SW 1271 (cell line): Measurements from ENCODE around the gene EPHA10.

ENCODE experiments used
- DNase-seq, 2 experiments: peaks; one replicate each; lab custom pipeline; 2025; lab: John Stamatoyannopoulos, UW

EPHA10 gene

DNA sequence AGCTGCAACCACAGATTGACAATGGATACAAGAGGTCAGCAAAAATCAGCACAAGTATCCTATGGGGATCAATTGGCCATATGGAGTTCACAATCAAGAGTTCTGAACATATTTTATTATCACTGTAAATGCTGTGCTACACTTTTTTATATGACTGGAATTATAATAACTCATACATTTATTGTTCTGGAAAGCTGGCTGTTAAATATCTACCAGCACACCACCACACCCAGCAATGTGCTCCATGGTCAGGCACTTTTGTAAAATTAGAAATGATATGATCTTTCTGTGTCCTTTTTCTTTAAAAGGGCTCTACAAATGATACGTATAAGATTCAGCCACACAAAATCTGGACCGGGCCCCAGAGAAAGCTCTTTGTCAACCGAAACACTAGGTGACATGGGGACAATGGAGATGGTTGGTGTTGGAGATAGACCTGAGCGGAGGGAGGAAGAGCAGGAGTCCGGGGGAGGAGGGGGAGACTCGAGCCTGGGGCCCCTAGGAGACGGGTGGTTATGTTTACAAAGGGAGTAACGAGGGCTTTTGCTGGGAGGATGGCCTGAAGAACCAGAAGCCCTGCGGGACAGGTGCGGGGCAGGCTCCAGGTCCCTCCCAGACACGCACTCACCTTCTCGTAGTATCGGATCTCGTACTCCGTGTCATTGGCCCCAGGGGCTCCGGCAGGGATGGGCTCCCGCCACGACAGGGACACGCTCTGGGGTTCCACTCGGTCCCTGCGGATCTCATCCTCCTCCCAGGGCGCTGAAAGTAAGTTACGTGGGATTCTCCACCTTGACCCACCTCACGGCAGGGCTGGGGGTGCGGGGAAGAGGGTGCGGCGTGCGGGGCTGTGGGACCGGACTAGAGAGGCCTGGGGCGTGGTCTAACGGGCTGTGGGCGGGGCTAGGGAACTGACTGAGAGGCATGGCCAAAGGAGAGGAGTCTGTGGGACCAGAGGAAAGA is 30.0 kb downstream of the EPHA10 start:
- no peak for DNase-seq

- DNase-seq, result no peak
Measured at GRCh38 chr1:37732111-37732780, 32.7 kb downstream of the EPHA10 start.

GRCh38 chr1:37731312-37732019 is 33.5 kb downstream of the EPHA10 start:
- DNase-seq, result no peak

- DNase-seq, result no peak
Measured at GRCh38 chr1:37730376-37730775, 34.5 kb downstream of the EPHA10 start.

GRCh38 chr1:37728416-37728815 is 36.5 kb downstream of the EPHA10 start:
- DNase-seq, result no peak

- no peak for DNase-seq
Measured at GRCh38 chr1:37726751-37727585, 38.0 kb downstream of the EPHA10 start.

DNA sequence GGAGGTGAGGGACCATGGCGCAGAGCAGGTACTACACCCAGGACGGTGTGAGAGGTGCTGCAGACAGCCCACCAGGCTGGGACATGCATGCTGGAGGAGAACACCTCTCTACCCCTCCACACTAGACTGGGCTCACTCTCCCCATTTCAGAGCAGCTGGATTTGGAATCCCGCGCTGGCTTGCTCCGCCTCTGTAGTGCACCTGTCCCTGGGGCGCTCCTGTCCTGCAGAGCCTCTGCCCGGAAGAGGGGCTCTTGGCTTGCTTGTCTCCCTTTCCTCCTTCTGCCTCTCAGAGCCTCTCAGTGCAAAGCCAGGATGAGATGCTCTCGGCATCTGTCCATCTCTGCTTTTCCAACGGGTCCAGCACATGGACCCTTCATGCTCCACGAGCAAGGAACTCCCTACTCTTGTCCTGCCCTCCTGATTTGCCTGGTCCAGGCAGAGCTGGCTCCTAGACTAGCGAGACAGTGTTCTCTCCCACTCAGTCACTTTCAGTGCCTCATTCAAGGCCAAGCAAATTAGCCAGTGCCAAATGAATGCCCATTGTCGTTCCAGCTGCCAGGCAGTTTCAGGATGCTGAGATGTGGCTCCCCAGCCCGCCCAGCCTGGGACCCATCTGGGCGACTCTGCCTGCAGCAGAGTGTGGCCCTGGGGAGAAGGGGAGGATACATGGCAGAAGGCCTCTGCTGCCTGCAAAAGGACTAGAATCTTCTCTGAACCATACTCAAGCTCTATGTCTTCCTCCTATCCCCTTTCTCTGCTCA is 38.9 kb downstream of the EPHA10 start:
- no peak for DNase-seq

DNA sequence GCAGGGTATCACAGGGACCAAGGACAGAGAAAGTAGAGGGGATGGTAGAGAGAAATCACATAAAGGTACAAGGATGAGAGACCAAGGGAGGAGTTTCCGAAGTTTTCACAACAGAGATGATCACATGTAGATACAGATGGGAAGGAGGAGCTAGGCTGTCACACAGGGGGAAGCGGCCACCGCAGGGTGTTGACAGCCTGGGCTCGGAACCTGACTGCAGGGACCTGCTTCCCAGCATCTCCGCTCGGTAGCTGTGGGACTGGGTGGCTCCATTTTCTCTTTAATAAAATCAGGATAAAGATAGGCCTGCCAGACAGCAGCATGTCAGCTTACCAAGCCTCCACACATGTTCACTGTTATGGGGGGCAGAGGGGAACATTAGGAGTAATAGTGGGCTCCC is 40.3 kb downstream of the EPHA10 start:
- no peak for DNase-seq

DNA sequence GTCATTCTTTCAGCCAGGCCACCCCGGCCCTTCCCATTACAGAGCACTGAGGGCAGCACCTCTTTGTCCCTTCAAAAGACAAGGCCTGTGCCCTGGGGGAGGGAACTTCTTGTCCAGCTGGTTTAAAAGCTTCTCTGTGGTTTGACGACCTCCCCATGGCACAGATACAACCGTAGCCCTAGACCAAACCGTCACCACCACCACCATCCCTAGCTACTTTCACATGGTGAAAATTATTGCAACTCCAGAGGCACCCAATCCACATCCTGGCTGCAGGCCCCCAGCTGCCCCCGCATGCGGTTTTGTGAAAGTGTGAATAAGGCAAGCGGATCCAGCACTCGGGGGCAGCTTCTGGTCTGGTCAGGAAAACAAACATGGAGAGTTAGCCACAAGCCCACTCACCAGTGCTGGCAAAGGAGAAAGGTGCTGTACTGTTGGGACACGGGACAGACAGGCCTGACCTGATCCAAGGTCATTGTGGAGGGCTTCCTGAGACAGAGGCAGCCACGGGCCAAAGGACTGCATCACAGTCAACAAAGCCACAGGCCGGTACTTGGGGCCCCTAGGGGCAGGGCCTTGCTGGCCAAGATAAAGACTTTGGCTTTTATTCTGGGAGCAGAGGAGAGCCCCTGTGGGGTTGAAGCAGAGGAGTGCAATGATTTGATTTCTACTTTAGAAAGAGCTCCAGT is 41.4 kb downstream of the EPHA10 start:
- no peak for DNase-seq

- no peak for DNase-seq
Measured at GRCh38 chr1:37723072-37723389, 41.9 kb downstream of the EPHA10 start.

GRCh38 chr1:37722181-37723071 is 42.5 kb downstream of the EPHA10 start:
- DNase-seq, result no peak

- no peak for DNase-seq
Measured at GRCh38 chr1:37721565-37721964, 43.4 kb downstream of the EPHA10 start.

DNA sequence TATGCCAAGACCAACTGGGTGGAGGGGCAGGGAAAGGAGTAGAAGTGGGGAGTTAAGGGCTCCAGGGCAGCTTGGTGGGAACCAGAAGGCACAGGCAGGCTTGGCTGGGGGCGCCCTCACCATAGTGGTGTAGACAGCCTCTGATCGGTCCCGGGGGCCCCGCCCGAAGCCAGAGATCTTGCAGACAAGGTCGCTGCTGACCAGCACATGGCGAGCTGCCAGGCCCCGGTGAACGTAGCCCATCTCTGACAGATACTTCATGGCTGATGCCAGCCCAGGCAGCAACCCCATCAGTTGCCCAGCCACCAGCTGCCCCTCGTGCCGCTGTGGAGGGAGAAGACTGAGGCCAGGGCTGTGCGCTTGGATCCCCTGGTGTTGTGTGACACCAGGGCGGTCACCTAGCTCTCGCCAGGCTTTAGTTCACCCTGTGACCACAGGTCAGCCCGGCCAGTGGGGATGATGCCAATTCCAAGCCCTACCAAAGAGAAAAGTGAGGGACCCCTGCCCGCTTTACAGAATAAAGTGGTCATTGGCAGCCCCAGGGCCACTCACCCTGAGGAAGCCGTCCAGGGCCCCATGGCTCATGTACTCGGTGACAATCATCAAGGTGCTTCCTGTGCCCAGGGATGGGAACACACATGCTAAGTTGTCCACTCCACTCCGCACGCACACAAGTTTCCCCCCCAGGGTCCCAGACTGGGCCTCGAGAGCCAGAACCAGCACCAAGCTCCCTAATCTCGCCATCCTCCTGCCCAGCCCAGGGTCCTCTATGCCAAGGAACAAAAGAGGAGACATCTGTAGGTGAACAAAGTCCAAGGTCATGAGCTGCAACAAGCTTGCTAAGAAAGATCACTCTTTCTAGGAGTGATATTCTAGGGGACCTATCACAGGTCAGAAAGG is 44.4 kb downstream of the EPHA10 start:
- DNase-seq, result no peak

GRCh38 chr1:37719572-37720195 is 45.2 kb downstream of the EPHA10 start:
- no peak for DNase-seq

DNA sequence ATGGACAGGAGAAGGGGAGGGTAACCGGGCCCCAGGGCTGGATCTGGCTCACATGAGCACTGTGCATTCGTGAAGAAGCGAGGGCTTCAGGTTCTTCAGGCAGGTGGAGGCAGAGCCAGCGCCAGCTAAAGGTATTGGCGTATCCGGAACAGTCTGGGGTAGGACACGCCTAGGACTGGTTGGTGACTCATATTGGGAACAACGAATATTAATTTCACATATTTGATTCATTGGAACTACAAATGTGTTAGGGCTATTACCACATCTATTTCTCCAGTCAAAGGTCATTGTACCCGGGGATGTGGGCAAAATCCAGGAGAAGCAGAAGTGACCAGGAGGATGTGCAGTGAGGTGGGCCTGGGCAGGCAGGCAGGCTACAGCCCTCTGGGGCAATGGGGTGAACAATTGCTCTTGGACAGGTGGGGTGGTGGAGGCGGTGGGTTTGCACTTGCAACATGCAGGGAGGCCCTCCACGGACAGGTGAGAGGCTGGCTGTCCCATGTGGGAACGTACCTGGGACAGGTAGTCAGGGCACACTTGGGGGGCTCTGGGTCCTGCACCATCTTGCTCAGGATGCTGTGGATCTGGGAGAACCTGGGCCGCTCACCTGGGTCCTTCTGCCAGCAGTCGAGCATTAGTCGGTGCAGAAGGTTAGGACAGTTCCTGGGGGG is 45.9 kb downstream of the EPHA10 start:
- DNase-seq, result no peak

DNA sequence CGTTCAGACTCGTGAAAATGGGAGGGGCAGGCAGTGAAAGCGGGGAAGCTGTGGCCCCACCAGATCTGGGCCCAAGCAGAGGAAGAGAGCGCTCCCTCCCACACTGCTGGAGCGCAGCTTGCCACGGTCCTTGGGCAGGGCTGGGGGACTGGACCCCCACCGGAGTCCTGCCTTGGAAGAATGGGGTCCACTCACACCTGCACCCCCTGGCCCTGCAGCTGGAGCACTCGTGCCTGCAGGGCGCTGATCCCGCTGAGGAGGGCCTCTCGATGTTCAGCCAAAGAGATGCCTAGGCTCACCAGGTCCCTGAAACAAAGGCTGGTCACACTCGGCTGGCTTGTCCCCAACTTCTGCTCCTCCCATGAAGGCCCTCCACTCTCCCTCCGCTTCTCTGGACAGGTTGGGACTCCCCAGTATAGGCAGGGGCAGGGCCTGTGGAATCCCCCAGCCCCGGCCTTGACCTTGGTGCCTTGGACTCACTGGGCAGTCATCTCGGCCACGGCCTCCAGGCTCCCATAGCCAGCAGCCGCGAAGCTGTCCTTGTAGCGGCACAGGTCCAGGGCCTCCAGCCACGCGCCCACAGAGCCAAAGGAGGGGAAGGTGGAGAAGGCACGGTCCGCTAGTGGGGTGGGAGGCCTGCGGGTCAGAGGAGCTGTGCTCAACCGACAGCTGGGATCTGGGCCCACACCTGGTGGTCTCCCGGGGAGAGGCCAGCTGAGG is 46.6 kb downstream of the EPHA10 start:
- no peak for DNase-seq

- no peak for DNase-seq
Measured at GRCh38 chr1:37717631-37718030, 47.3 kb downstream of the EPHA10 start.
